GM10248 (cell line): ENCODE measurements around the gene UBE3D.

ENCODE experiments used
- CTCF ChIA-PET: fragments of 300-600 bp; sonication (Branson Sonifier 250); formaldehyde crosslinking; extraction: SDS; loops from one replicate; lab custom pipeline; 2021; ENCODE audit warnings: antibody characterized with exemption; lab: Yijun Ruan, JAX
- POLR2A ChIA-PET: fragments of 350-650 bp; sonication (Branson Sonifier 250); formaldehyde crosslinking; extraction: SDS; loops from one replicate; lab custom pipeline; 2020; ENCODE audit warnings: antibody characterized with exemption; lab: Yijun Ruan, JAX
- DNase-seq: peaks from one replicate; pipeline ENCODE4 v3.0.0; 2012; ENCODE audit errors: extremely low spot score
- TF ChIP-seq, protein P1 (sequence below): IDR thresholded peaks from 2 replicates; pipeline ENCODE4 v1.5.1; 2012; ENCODE audit warnings: mild to moderate bottlenecking, low read depth; ENCODE audit errors: extremely low read depth, missing control alignments, control extremely low read depth

UBE3D gene

GRCh38 chr6:83097204-83097603 is 31.6 kb upstream of the UBE3D start:
- no peak for DNase-seq
- TF ChIP-seq, protein P1, sequence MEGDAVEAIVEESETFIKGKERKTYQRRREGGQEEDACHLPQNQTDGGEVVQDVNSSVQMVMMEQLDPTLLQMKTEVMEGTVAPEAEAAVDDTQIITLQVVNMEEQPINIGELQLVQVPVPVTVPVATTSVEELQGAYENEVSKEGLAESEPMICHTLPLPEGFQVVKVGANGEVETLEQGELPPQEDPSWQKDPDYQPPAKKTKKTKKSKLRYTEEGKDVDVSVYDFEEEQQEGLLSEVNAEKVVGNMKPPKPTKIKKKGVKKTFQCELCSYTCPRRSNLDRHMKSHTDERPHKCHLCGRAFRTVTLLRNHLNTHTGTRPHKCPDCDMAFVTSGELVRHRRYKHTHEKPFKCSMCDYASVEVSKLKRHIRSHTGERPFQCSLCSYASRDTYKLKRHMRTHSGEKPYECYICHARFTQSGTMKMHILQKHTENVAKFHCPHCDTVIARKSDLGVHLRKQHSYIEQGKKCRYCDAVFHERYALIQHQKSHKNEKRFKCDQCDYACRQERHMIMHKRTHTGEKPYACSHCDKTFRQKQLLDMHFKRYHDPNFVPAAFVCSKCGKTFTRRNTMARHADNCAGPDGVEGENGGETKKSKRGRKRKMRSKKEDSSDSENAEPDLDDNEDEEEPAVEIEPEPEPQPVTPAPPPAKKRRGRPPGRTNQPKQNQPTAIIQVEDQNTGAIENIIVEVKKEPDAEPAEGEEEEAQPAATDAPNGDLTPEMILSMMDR = no peak
- POLR2A ChIA-PET = no interaction called here
- CTCF ChIA-PET = interaction anchor here (1.1 to 2.9 kb wide), 3 partner anchors 10 to 12 kb away, joined by 3 to 12 read pairs (median 3); no protein-coding TSS in a partner anchor

DNA sequence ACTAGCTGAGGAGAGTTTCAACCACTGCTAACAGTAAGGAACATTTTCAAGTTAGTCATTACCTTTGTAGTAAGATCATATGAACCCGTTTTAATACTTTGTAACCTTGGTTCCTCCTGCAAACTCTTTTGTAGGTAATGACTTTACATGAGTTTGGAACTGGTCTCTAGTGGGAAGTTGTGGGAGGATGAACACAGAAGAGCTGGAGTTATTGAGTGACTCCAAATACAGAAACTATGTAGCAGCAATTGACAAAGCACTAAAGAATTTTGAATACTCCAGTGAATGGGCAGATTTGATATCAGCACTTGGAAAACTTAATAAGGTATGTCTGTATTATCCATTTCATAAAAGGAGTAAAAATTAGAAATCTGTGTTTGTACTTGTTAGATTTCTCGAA is 31.1 kb upstream of the UBE3D start:
- POLR2A ChIA-PET = no interaction called here
- CTCF ChIA-PET = interaction anchor here (1.0 to 2.9 kb wide), 4 partner anchors 11 to 57 kb away, joined by 3 to 12 read pairs (median 3); no protein-coding TSS in a partner anchor
- DNase-seq = no peak
- TF ChIP-seq, protein P1 = no peak

DNA sequence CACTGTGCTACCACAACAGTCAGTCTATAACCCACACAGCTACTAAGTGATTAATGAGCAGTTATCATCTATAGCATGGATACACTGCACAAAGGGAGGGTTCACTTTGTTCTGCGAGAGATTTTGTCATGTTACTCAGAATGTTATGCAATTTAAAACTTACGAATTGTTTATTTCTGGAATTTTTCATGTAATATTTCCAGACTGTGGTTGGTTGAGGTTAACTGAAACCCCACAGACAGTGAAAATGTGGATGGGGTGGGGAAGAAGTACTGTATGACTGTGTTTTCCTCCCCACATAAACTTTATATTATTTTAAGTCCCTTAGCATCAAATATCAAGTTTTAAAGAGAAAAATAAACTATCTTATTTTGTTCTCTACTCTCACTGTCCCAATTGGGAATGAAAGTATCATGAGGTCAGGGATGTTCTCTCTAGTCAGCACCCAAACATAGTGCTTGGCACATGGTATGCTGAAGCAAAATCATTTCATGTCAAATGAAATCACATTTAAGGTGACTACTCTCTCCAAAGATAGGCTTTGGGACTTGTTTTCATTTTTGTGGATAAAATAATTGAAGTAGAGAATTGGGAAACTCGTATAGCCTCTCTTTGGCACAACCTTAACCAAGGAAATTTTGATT is 27.2 kb upstream of the UBE3D start:
- POLR2A ChIA-PET = no interaction called here
- TF ChIP-seq, protein P1 = no peak
- CTCF ChIA-PET = interaction anchor here (13.1 kb wide), 1 partner anchor 25 kb away, joined by 210 read pairs; the partner anchor contains the start of genes DOP1A and UBE3D
- DNase-seq = no peak

DNA sequence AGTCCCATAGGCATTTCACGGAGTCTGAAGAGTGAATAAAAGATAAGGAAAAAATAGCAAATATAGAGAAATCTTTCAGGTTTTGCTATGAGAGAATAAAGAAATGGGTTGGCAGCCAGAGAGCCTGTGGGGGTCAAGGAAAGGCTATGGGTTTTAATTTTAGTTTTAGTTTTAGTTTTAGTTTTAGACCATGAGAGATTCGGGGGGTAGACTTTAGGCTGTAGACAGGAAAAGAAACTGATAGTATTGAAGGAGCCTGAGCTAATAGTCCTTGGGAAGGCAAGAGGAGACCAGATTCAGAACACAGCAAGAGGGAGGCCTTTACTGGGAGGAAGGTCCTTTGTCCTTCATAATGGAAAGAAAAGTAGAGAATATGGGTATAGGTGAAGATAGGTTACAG is 21.1 kb upstream of the UBE3D start:
- POLR2A ChIA-PET = no interaction called here
- CTCF ChIA-PET = interaction anchor here (0.8 to 13.1 kb wide), 6 partner anchors 11 to 129 kb away, joined by 3 to 210 read pairs (median 4); partner anchors contain the start of genes DOP1A and UBE3D
- DNase-seq = peak; percentile 63

DNA sequence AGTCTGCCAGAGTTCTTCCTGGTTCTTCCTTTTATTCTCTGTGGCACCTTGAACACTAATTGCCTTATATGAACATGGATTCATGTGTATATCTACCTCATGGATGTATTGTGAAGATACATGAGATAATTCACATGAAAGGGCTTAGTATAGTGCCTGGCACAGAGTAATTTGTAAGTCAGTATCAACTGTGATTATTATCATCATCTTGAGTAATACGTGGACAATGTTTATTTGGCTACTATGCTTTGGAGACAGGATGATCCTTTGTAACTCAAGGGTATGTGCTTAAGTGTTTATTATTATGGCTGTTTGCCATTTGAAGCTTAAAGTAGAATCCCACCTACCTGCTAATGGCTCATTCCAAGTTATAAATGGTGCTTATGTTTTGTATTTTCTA is 17.8 kb upstream of the UBE3D start:
- ChIA-PET CTCF (interaction anchor here (1.0 to 13.1 kb wide), 3 partner anchors 15 to 128 kb away, joined by 3 to 210 read pairs (median 3); partner anchors contain the start of genes DOP1A and UBE3D), POLR2A (no interaction called here)
- no peak for DNase-seq
- TF ChIP-seq, protein P1 = no peak

More for the DNA sequence above, 21.1 kb upstream of the UBE3D start:
- TF ChIP-seq, protein P1 = no peak

DNA sequence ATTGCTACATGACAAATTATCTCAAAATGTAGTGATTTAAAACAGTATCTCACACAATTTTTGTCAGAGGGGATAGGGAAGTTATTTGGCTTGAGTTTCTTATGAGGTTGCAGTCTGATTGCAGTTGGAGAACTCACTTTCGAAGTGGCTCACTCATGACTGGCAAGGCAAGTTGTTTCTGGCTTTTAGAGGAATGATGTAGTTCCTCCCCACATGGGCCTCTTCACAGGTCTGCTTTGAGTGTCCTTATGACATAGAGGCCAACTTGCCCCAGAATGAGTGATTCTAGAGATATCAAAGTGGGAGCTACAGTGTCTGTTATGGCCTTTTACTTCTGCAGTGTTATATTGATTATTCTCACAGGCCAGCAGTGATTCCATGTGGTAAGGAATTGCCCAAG is 8.0 kb upstream of the UBE3D start:
- DNase-seq = no peak
- ChIA-PET POLR2A (no interaction called here), CTCF (interaction anchor here (0.9 kb wide), 1 partner anchor 9 kb away, joined by 3 read pairs; no protein-coding TSS in a partner anchor)
- TF ChIP-seq, protein P1 = no peak
